NCI-H2171 treated with DMSO at 0.1 percent for 48 hours (cell line): ENCODE results near the gene TSPEAR.

Source experiments
- DNase-seq: peaks from one replicate; lab custom pipeline; 2025; lab: John Stamatoyannopoulos, UW

The TSPEAR gene

DNA sequence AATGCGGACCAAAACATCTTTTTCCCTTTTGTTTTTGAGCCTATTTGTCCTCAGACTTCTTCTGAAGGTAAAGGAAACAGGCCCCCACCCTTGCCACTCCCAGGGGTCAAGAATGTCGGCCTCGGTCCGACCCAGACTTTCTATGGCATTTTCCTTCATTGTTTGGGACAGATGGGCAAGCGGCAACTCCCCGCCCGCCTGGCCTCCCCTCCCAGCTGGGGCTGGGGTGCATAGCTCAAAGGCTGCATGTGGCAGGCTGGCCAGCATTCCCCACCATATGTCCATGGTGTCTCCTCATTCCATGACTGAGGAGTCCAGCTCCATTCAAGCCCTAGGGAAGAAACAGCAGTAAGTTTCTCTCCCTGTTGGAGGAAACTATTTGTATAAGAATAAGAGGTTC, 29.4 kb upstream of the TSPEAR start:
- no peak for DNase-seq

DNA sequence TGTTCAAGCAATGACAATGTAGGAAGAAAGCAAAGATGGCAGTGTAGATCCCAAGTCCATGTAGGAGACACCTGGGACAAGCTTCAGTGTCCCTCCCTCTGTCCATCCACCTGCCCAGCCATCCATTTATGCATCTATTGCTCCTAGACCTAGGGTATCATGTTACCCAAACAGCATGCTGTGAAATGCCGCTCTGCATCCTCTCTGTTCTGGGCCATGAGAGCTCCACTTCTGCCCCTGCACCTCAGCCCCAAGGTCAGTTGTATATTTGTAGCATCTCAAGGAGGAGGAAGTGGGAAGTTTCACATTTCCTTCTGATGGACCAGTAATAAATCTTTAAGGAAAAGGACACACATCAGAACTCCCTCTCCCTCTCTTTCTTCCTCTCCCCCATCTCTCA, 27.9 kb upstream of the TSPEAR start:
- DNase-seq: no peak

DNA sequence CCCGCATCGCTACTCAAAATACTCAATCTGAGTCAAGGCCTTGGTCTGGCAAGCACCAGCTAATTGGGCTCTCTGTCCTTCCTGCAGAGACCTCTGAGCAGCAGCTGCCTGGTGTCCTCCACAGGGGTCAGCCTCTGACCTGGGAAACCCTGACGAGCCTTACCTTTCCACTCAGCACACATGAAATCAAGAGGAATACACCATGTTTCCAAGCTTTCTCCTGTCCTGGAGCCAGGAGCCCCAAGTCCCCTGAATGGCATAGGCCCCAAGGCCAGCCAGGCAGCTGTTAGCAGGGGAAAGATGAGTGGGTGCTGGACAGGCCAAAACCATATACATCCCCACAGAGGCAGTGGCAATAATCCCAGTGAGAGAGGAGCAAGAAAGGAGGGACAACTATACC, 27.2 kb upstream of the TSPEAR start:
- DNase-seq: no peak

DNA sequence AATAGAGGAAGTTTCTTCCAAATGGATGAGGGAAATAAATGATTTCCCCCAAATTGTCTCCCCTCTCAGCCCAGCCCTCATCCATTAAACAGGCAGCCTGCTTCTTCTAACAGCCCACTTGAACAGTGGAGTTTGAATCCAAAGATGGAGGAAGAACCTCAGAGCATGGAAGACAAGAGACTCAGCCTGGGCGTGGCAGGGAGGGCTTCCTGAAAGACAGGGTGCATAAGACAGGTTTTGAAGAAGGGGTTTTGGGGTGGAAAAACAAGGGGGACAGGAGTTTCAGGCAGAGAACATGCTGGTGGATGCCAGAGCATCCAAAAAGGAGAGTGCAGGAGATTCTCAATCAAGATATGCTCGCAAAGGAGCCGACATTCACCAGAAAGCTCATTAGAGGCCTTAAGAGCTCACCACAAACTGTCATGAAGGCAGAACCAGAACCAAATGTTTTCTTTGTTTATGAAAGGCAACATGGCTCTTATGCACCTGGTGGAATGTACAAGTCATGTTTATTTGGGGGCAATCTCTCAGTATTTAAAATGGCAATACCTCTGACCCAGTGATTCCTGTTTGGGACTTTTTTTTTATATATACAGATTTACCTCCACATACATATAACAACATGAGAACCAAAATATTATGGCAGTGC, 26.5 kb upstream of the TSPEAR start:
- DNase-seq: peak; percentile 33

DNA sequence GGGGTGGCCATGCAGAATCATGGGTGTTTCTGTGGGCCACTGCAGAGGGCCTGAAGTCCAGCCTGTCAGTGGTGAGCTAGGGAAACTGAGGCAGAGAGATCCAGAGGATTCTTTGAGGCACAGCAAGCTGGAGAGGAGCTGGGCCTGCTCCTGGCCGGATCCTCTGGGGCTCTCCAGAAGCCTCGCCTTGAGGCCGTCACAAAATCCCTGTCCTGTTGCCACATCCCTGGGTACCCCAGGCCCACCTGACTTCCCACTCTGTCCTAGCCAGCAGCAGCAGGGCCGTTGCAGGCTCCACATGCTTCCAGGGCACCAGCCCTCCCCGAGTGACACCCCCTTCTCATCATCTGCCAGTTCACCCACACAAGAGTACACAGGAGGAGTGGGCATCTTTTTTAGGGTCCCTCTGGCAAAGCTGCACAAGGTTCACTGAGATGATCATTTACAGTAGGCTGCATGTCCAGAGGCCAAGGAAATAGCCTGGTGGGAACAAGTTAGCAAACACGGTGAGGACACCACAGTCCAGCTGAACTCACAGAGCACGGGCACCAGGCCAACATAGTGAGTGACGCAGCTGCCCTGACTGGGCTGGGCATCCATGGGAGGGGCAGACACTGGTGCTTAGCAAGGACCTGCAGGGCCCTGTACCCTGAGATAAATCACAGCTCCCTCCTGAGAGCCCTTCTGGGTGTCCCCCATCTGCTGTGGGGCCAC, 25.1 kb upstream of the TSPEAR start:
- DNase-seq: no peak

DNA sequence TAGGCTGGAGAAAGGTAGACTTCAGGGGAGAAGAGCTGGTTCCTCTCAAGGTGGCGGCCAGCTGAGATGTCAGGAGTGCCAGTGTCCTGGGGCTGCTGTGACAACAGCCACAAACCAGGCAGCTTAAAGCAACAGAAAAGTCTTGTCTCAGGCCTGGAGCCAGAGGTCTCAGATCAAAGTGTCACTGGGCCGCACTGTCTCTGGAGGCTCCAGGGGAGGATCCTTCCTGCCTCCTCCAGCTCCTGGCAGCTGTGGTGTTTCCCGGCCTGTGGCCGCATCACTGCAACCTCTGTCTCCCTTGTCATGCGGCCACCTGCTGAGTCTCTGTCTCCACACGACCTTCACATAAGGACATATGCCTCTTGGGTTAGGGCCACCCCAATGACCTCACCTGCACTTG, 24.4 kb upstream of the TSPEAR start:
- DNase-seq: no peak

DNA sequence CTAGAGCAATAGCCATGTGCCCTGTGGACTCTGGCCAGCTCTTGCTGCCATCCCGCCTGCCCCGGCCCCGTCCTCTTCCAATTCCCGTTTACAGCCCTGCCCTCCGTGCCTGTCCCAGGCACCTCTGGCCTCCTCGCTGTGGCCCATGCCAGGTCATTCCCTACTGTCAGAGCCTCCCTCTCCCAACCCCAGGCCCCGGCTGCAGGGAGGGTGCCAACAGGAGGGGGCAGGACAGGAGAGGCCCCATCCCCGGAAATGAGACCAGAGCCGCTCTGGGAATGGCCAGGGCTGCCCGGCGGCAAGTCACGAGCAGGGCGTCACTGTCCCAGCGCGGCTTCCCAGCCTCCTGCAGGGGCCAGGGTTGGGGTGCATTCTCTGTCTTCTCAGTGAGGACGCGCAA, 23.5 kb upstream of the TSPEAR start:
- no peak for DNase-seq

DNA sequence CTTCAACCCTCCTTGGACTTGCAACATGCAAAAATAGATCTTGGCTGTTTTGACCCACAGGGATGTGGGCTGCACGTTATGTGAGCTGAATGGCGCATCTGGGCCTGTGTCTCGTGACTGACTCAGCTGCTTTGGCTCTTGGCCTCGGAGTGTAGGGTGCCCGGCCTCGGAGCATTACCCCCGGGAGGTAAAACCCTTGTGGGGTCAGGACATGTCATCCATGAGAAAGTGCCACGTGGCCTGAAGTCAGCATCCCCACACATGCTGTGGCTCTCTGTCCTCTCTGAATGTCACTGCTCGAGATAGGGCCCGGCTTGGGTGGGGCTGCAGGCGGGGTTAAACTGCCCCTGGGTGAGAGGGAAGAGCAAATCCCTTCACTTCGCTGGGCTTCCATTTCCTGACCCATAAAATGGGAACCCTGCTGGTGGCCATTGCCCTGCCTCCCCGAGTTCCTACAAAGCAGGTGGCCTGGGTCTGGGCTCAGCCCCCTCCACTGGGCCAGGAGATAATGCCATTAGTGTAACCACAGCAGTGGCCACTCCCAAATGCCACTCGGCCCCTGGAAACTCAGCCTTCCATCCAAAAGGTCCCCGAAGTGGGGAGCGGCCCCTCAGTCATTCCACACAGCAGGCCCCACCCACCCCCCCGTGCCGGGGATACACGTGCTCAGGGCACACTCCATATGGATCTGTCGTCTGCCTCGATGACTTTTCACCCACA, 22.8 kb upstream of the TSPEAR start:
- no peak for DNase-seq

DNA sequence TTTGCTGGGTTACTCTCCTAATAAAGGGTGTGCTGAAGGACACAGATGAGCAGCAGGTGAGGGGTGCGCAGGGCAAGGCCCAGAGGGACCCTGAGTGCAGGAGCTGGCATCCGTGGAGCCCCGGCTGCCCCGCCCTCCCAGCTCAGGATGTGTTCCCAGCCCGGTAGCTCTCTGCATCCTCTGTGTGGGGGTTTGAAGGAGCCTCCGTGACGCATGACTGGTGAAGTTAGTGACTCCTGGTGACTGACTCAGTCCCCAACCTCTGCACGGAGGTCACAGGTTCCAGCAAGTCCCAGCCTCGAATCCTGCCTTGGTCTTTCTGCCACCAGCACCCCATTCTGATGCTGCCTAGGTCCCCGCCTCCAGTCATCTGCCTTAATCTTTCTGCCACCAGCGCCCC, 21.6 kb upstream of the TSPEAR start:
- no peak for DNase-seq

DNA sequence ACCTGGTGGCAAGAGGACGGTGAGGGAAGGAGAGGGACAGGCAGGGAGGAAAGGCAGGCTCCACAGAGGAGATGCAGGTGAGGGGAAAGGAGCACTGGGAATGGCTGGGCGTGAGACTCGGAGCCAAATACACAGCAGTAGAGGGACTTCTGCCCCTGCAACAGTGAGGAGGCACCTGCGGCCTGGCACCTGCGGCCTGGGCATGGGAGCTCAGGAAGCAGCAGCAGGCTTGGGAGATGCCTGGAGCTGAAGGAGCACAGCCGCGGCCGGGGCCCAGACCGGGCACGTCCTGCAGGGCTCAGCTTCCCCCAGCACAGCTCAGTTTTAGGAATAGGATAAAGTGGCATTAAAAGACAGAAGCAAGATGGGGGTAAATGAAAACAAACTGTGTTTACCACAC, 20.9 kb upstream of the TSPEAR start:
- DNase-seq: no peak

DNA sequence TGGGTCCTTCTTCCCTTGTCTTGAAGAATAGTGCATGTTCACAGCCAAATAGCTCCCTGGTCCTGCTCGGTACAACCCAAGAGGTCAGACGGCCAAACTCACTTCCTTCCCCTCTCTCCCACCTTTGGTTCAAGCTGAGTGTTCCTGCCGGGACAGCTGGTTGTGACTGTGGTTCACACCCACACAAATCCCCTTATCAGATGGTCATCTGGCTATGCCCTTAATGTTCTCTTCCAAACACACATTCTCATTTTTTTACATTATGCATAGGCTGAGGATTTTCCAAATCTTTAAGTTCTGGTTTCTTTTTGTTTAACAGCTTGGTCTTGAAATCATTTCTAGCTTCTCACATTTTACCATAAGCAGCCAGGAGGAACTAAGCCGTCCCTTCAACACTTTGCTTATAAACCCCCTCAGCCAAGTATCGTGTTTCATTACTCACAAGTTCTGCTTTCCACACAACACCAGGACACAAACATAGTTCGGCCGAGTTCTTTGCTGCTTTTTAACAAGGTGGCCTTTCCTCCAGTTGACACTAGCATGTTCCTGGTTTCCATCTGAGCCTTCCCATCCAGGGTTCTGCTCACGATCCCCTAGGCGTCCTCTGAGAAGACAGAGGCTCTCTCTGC, 19.7 kb upstream of the TSPEAR start:
- DNase-seq: no peak

DNA sequence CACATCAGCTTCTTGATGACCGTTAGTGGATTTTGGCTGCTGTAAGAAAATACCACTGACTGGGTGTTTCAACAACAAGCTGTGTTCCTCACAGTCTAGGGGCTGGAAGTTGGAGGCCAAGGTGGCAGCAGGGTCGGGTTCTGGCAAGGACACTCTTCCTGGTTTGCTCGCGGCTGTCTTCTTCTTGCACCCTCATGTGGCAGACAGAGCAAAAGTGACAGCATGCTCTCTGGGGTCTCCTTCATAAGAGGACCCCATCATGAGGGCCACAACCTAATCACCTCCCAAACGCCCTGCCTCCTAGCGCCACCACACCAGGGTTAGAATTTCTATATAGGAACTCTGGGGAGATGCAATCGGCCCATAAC, 18.6 kb upstream of the TSPEAR start:
- no peak for DNase-seq

DNA sequence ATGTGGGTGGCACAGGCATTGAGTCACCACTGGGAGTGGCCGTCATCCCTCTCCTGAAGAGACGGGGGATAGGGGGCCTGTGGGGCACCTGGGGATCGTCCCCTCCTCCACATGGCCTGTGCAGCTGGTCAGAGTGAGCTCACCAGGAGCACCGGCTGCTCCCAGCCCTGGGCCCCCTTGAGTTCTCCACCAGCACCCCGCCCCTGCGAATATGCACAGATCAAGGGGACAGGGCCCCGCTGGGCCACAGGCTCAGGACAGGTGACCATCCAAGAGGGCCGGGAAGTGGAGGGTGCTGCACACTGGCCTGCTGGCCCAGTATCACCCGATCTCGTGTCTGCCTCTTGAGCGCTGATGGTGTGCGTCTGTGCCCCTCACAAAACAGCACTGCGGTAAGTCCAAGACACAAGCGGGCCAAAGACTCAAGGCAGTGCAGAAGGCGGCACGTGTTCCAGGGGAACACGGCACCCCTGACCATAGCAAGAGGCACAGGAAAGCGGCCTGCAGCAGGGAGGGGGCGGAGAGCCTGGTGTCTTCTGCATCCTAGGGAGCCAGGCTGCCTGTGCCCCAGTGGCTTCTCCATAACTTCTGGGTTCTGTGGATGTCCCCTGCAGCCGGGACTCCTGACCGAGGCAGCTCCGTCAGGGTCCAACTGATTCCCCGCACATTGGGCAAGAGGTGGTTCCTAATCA, 18.1 kb upstream of the TSPEAR start:
- DNase-seq: no peak

DNA sequence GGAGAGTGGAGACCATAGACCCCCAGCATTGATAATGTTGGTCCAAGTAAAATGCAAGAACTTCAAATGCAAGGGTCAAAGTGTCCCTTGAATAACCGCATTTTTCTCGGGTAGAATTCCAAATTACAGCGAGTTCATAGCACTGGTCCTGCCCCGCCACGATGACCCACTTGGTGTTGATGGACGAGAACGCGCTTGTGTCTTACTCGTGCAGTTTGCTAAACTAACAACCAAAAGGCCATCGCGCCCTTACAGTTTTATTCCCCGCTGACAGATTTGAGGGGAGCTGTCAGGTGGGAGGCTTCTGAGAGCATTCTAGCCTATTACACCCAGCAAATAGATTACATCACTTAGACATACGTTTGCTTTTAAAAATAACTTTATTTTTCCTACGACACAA, 17.3 kb upstream of the TSPEAR start:
- no peak for DNase-seq

DNA sequence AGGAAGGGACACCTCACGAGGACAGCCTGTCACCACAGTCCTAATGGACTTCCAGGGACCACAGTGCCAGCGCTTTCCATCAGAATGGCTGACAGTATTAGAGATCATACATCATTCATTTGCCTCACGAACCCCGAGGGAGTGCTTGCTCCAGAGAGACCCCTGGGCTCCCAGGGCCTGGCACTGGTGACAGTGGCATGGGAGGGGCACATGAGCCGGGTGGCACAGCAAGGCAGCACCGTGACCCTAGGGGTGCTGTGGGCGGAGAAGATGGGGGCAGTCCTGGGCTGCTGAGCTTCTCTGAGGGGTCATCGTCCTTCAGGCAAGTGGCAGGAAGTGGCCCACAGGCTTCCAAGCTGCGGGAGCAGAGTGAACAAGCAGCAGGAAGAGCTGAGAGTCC, 16.4 kb upstream of the TSPEAR start:
- no peak for DNase-seq

DNA sequence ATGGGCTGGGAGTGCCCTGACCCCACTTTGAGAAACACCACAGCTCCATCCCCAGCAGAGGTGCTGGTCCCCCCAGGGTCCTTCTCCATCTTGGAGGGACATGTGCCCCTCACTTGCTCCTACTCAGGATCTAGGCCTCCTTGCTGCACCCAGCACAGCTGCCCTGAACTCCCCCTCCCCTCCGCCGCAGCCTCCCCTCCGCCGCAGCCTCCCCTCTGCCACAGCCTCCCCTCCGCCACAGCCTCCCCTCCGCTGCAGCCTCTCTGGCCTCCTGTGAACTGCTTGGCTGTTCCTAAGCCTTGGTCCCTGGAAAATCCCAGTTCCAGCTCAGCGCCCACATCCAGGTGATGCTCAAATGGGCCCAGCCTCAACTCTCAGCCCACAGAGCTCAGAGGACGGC, 15.9 kb upstream of the TSPEAR start:
- no peak for DNase-seq

DNA sequence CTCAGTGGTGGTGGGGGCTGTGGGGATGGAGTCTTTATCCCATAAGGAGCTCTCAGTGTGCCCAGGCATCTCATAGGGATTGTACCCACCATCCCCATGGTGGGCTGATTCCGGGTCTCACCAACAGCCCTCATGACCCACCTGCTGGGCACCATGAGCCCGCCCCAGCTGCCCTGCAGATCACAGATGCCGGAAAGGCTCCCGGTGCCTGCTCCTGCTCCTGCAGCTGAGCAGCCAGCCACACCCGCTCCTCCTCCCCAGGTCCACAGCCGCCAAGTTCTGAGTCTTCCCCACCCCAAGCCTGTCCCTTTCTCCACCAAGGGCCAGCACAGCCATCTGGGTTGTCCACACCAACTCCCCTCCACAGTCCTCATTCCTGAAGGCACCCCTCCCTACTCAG, 15.5 kb upstream of the TSPEAR start:
- no peak for DNase-seq

DNA sequence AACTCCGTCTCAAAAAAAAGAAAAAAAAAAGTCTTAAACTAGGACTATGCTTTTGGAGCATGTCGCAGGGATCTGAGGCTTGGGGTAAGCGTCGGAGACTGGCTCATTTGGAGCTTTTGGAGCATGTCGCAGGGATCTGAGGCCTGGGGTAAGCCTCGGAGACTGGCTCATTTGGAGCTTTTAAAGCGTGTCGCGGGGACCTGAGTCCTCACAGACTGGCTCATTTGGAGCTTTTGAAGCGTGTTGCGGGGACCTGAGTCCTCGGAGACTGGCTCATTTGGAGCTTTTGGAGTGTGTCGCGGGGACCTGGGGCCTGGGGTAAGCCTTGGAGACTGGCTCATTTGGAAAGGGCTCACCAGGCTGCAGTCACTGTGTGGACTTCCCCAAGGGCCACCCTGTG, 13.6 kb upstream of the TSPEAR start:
- no peak for DNase-seq

DNA sequence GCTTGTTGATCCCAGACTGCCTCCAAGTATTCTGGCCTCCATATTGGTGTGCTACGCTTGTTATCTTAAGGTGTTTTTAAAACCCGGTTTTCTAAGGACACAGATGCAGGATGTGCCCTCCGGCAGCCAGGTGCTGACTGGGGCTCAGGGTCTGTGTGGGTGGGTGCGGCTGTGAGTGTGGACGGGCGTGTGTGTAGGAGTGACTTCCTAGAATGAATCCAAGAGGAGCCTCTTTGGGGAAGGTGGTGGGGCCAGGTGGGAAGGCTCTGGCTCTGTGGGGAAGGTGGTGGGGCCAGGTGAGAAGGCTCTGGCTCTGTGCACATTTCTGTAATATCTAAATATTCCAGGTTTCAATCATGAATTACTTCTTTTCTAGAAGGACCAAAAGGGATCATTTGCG, 12.8 kb upstream of the TSPEAR start:
- no peak for DNase-seq

DNA sequence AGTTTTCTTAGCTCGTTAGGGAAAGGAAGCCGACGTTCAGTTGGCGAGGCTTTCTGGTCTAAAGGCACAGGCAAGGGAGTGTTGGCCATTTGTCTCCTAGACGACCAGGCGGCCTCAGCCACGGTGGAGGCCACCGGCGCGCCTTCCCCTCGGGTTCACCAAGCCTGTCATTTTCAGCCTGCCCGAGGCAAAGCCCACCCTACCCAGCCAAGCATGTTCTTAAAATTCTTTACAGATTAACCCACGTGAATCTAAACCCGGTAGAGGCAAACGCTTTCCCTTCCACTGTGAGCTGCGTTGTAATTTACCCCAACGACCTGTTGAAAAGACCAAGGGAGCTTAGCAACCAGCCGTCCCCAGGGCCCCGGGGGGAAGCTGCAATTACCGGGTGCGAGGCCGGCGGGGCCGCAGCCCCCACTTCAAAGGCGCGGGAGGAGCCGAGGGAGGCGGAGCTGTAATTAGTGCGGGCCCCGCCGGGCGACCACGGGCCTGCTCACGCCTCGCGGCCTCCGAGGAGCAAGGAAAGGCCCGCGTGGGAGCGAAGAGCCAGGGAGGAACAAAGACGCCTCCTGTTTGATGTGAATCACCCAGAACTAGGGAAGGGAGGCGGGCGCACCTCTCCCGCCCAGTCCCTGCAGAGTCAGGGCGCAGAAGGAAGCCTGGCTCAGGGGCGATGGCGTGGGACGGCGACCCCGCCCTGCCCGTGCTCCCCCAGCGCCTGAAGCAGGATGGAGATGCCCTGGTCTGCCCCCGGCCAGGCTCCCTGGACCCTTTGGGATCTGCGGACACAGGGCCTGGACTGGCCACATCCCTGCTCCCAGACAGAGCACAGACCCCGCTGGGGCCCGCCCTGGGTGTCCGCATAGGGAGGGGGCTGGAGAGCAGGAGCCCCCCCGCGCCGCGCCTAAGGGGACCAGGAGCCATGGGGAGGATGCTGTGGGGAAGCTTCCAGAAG, 12.1 kb upstream of the TSPEAR start:
- DNase-seq: no peak

DNA sequence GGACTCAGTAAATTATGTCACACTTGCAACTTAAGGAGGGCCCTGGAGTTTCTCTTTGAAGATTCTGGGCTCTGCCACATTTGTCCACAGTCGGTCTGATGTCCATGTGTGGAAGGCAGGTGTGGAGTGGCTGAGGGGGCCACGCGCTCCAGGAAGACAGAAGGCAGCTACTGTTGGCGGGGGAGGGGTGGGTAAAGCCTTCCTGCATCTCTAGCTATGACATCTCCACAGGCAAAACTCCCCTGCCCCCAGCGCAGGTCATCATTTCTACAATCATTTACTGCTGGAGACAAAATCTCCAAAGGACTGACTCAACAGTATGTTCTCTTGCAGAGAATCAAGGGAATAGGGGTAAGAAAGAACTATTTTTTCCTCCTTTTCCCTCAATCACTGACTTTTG, 11.4 kb upstream of the TSPEAR start:
- DNase-seq: no peak
